Fibroblast of mammary gland (primary cell): ENCODE measurements around the gene ZBTB25.
A peak's percentile ranks its signal among the peaks of the same experiment; 100 is the strongest.

Experiments used
- DNase-seq: peaks from one replicate; pipeline ENCODE4 v3.0.0-alpha.2; 2010; ENCODE audit warnings: low read depth
- H3K4me3 ChIP-seq: 2 replicates; pipeline ENCODE4 v1.5.1; 2011; ENCODE audit warnings: low read depth, mild to moderate bottlenecking, low read length, moderate library complexity; ENCODE audit not compliant: control insufficient read depth
- CTCF ChIP-seq: conservative IDR thresholded peaks from 2 replicates; pipeline ENCODE4 v1.5.1; 2011; ENCODE audit warnings: low read depth, low read length, inconsistent platforms; ENCODE audit not compliant: control insufficient read depth, insufficient read depth

Gene ZBTB25

GRCh38 chr14:64541972-64542835, 38.6 kb upstream of the ZBTB25 start:
- no peak for TF ChIP-seq CTCF
- no peak for DNase-seq
- H3K4me3 ChIP-seq, result no peak overlapping the region

GRCh38 chr14:64541261-64541971, 37.8 kb upstream of the ZBTB25 start:
- no peak overlapping the region for H3K4me3 ChIP-seq
- no peak for TF ChIP-seq CTCF
- no peak for DNase-seq

GRCh38 chr14:64540208-64541202, 36.9 kb upstream of the ZBTB25 start, which contains the start of gene HSPA2:
Gene HSPA2 (plus strand): TSS chr14:64540741. CDS start chr14:64540850, 109 bp downstream.
- H3K4me3 ChIP-seq, result peak within 1 kb of the TSS; percentile 58
- peak; percentile 98 for DNase-seq
- TF ChIP-seq CTCF, result peak; percentile 61

- no peak for TF ChIP-seq CTCF
- DNase-seq, result peak; percentile 21
- H3K4me3 ChIP-seq, result no peak overlapping the region
Observed at GRCh38 chr14:64536488-64537245, 33.0 kb upstream of the ZBTB25 start.

GRCh38 chr14:64531567-64531966, 27.9 kb upstream of the ZBTB25 start:
- no peak for DNase-seq
- H3K4me3 ChIP-seq, result no peak overlapping the region

More at GRCh38 chr14:64531567-64531966, 27.9 kb upstream of the ZBTB25 start:
- no peak for TF ChIP-seq CTCF
